ENCODE data around the gene MARCHF10.

GRCh38 chr17:62693616-62694409 lies 114.3 kb downstream of the MARCHF10 start:
- no peak for TF ChIP-seq CTCF (IDR thresholded peaks at IDR 0.05)
- no peak for TF ChIP-seq POLR2AphosphoS5 (IDR thresholded peaks at IDR 0.05)
- no peak for TF ChIP-seq POLR2A (IDR thresholded peaks at IDR 0.05)
